OCI-LY1 (cell line): Measurements from ENCODE around the gene DNAJB1.

ENCODE experiments used
- EZH2 ChIP-seq: fragments of 200-600 bp; sonication (generic), shearing (Covaris generic); IDR thresholded peaks from 2 replicates; pipeline ENCODE4 v1.8.0; 2017; ENCODE audit warnings: borderline replicate concordance, mixed run types, mild to moderate bottlenecking, antibody characterized with exemption, low read length, moderate library complexity, mixed read lengths
- TF ChIP-seq, protein P1 (sequence below): fragments of 200-600 bp; sonication (generic), shearing (Covaris generic); IDR thresholded peaks from 2 replicates; pipeline ENCODE4 v1.5.1; 2017; ENCODE audit warnings: mild to moderate bottlenecking, antibody characterized with exemption, low read length, moderate library complexity, mixed read lengths

DNA sequence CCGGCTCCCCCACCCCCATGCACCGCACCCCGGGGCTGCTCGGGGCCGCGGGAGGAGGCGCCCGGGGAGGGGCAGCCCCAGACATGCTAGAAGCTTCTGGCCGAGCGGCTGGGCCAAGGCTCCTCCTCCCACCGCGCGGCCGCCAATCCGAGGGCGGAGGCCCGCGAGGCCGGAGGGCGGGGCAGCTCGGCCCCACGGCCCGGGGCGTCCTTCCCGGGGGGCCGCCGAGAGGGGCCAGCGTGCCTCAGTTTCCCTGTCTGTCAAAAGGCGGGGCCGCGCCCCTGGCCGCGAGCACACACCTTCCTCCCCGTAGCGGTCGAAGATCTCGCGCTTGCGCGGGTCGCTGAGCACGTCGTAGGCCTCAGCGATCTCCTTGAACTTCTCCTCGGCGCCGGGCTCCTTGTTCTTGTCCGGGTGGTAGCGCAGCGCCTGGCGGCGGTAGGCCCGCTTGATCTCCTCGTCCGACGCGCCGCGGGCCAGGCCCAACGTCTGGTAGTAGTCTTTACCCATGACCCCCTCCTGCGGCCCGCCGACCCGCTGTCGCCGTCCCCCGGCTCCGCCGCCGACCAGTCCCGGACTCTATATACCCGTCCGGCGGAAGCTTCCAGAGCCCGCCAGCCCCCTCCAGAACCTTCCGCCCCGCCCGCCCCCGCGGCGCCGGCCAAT, at the start of gene DNAJB1:
- TF ChIP-seq, protein P1, sequence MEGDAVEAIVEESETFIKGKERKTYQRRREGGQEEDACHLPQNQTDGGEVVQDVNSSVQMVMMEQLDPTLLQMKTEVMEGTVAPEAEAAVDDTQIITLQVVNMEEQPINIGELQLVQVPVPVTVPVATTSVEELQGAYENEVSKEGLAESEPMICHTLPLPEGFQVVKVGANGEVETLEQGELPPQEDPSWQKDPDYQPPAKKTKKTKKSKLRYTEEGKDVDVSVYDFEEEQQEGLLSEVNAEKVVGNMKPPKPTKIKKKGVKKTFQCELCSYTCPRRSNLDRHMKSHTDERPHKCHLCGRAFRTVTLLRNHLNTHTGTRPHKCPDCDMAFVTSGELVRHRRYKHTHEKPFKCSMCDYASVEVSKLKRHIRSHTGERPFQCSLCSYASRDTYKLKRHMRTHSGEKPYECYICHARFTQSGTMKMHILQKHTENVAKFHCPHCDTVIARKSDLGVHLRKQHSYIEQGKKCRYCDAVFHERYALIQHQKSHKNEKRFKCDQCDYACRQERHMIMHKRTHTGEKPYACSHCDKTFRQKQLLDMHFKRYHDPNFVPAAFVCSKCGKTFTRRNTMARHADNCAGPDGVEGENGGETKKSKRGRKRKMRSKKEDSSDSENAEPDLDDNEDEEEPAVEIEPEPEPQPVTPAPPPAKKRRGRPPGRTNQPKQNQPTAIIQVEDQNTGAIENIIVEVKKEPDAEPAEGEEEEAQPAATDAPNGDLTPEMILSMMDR, result no peak
- no peak for TF ChIP-seq EZH2
